MCF 10A (cell line): ENCODE measurements around the gene CTAGE1. TPM values are rescaled to one million over a fixed set of nuclear protein-coding genes. Genes with fewer than 3 reads are reported as not detected.

Experiments
- BruUV-seq: library from RNA; stranded (reverse); fragments of 400-500 nt; replicated peaks from 2 replicates; lab custom pipeline; 2021; lab: Mats Ljungman, UMichigan
- CTCF ChIA-PET: fragments of 300-600 bp; sonication (Branson Sonifier 250); formaldehyde crosslinking; extraction: SDS; loops from one replicate; lab custom pipeline; 2021; ENCODE audit warnings: antibody characterized with exemption, inconsistent platforms; lab: Yijun Ruan, JAX
- POLR2A ChIA-PET: fragments of 300-600, 350-650 bp; sonication (Branson Sonifier 250); formaldehyde crosslinking; extraction: SDS; loops from one replicate; lab custom pipeline; 2020; ENCODE audit warnings: antibody characterized with exemption, inconsistent platforms; lab: Yijun Ruan, JAX
- DNase-seq: peaks from one replicate; pipeline ENCODE4 v3.0.0-alpha.2; 2018; ENCODE audit not compliant: unreplicated experiment
- H3K27ac Mint-ChIP-seq: one replicate; pipeline ENCODE4 v1.8.0; 2022; ENCODE audit warnings: mild to moderate bottlenecking, low read depth, mixed read lengths; ENCODE audit not compliant: unreplicated experiment
- H3K27me3 Mint-ChIP-seq: one replicate; pipeline ENCODE4 v1.8.0; 2022; ENCODE audit warnings: mixed read lengths; ENCODE audit not compliant: insufficient read depth, unreplicated experiment
- H3K36me3 Mint-ChIP-seq: one replicate; pipeline ENCODE4 v1.8.0; 2022; ENCODE audit warnings: mild to moderate bottlenecking, moderate library complexity, mixed read lengths; ENCODE audit not compliant: insufficient read depth, unreplicated experiment
- H3K4me1 Mint-ChIP-seq: one replicate; pipeline ENCODE4 v1.8.0; 2022; ENCODE audit warnings: mixed read lengths; ENCODE audit not compliant: insufficient read depth, unreplicated experiment
- H3K4me3 Mint-ChIP-seq: one replicate; pipeline ENCODE4 v1.8.0; 2022; ENCODE audit warnings: mild to moderate bottlenecking, moderate library complexity, mixed read lengths; ENCODE audit not compliant: unreplicated experiment
- H3K9me3 Mint-ChIP-seq: one replicate; pipeline ENCODE4 v1.8.0; 2022; ENCODE audit warnings: mixed read lengths; ENCODE audit not compliant: unreplicated experiment
- intact Hi-C: fragments of 100-400 bp; cut with micrococcal nuclease; formaldehyde crosslinking; loops from 2 replicates; pipeline ENCODE4 v1.14.1; 2022
- total RNA-seq: library from RNA; stranded (reverse); gene quantifications from 2 replicates; pipeline ENCODE4 v1.2.3, GENCODE V29; 2022
- TF ChIP-seq, protein P1 (sequence below): fragments of 200-600 bp; IDR thresholded peaks from one replicate; pipeline ENCODE4 v1.8.0; 2022; ENCODE audit warnings: antibody characterized with exemption, mild to moderate bottlenecking; ENCODE audit not compliant: unreplicated experiment

CTAGE1 gene
- total RNA-seq, 1 experiment from 2014 or later: not detected

GRCh38 chr18:22439447-22439846 lies 21.7 kb upstream of the CTAGE1 start:
- no TSS peak for BruUV-seq
- Mint-ChIP-seq H3K9me3 (peaks cover 7% of the 10 kb centered on the region), H3K36me3 (no peaks in the 10 kb centered on the region), H3K4me1 (peaks cover 12% of the 10 kb centered on the region), H3K4me3 (no peak overlapping the region), H3K27ac (no peak overlapping the region), H3K27me3 (no peaks in the 10 kb centered on the region)
- DNase-seq: peak; percentile 35
- intact Hi-C loops: no loop called here
- ChIA-PET CTCF (no interaction called here), POLR2A (interaction anchor here (0.7 to 1.6 kb wide), 2 partner anchors 27 to 33 kb away, joined by 4 read pairs; no protein-coding TSS in a partner anchor)
- TF ChIP-seq, protein P1, sequence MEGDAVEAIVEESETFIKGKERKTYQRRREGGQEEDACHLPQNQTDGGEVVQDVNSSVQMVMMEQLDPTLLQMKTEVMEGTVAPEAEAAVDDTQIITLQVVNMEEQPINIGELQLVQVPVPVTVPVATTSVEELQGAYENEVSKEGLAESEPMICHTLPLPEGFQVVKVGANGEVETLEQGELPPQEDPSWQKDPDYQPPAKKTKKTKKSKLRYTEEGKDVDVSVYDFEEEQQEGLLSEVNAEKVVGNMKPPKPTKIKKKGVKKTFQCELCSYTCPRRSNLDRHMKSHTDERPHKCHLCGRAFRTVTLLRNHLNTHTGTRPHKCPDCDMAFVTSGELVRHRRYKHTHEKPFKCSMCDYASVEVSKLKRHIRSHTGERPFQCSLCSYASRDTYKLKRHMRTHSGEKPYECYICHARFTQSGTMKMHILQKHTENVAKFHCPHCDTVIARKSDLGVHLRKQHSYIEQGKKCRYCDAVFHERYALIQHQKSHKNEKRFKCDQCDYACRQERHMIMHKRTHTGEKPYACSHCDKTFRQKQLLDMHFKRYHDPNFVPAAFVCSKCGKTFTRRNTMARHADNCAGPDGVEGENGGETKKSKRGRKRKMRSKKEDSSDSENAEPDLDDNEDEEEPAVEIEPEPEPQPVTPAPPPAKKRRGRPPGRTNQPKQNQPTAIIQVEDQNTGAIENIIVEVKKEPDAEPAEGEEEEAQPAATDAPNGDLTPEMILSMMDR: no peak

GRCh38 chr18:22436136-22436535 lies 18.4 kb upstream of the CTAGE1 start:
- CTCF ChIA-PET: interaction anchor here (0.5 kb wide), 1 partner anchor 394 kb away, joined by 4 read pairs; no protein-coding TSS in a partner anchor
- Mint-ChIP-seq H3K4me1 (peaks cover 20% of the 10 kb centered on the region), H3K27ac (no peak overlapping the region), H3K36me3 (no peaks in the 10 kb centered on the region), H3K9me3 (no peaks in the 10 kb centered on the region), H3K4me3 (no peak overlapping the region), H3K27me3 (no peaks in the 10 kb centered on the region)
- intact Hi-C loops: no loop called here
- TF ChIP-seq, protein P1: no peak
- BruUV-seq: no TSS peak
- POLR2A ChIA-PET: interaction anchor here (3.4 kb wide), 1 partner anchor 30 kb away, joined by 14 read pairs; no protein-coding TSS in a partner anchor
- no peak for DNase-seq

DNA sequence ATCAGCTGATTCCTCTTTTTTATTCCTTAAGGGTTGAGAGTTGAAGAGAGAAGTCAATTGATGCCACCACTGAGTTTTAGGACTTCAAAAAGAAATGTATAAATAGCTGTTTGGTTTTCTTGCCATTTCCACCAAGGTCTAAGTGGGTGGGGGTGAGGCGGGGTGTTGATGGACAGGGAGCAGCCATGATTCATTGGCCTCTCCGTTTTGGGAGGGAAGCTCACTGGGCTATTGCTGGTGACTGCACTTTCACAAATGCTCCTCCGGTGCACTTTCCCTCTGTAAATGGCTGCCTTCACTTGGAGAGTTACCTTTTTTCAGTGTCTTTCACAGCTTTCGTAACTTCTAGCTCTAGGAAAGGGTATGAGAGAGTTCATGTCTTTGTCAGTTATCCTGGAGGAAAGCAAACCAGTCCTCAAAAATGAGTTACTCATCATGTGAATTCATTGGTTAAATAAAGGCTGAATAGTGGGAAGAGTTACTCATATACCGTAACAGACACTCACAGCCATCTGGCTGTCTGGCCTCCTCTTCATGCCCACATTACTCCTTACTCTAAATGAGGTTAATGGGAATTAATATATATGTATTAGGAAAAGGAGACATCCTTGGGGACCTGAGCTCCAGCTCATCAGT lies 17.4 kb upstream of the CTAGE1 start:
- no TSS peak for BruUV-seq
- TF ChIP-seq, protein P1: no peak
- ChIA-PET POLR2A (interaction anchor here (1.1 to 3.4 kb wide), 3 partner anchors 24 to 107 kb away, joined by 3 to 14 read pairs (median 4); no protein-coding TSS in a partner anchor), CTCF (interaction anchor here (1.0 kb wide), 1 partner anchor 20 kb away, joined by 3 read pairs; no protein-coding TSS in a partner anchor)
- peak overlapping the region; percentile 23 for H3K27ac Mint-ChIP-seq
- DNase-seq: peak; percentile 49
- H3K4me1 Mint-ChIP-seq: peaks cover 20% of the 10 kb centered on the region
- H3K27me3 Mint-ChIP-seq: no peaks in the 10 kb centered on the region
- no peaks in the 10 kb centered on the region for H3K36me3 Mint-ChIP-seq
- intact Hi-C loops: loop anchor here (5.0 kb wide), 1 partner anchor 127 kb away; no protein-coding TSS in a partner anchor
- no peaks in the 10 kb centered on the region for H3K9me3 Mint-ChIP-seq
- no peak overlapping the region for H3K4me3 Mint-ChIP-seq

GRCh38 chr18:22433956-22434355 lies 16.2 kb upstream of the CTAGE1 start:
- POLR2A ChIA-PET: interaction anchor here (0.9 to 3.4 kb wide), 2 partner anchors 16 to 32 kb away, joined by 4 to 14 read pairs; partner anchors contain the start of gene CTAGE1
- Mint-ChIP-seq H3K36me3 (no peaks in the 10 kb centered on the region), H3K4me3 (no peak overlapping the region), H3K4me1 (peaks cover 13% of the 10 kb centered on the region), H3K27me3 (no peaks in the 10 kb centered on the region), H3K9me3 (no peaks in the 10 kb centered on the region), H3K27ac (no peak overlapping the region)
- intact Hi-C loops: loop anchor here (5.0 kb wide), 1 partner anchor 128 kb away; no protein-coding TSS in a partner anchor
- CTCF ChIA-PET: interaction anchor here (1.6 kb wide), 1 partner anchor 260 kb away, joined by 3 read pairs; no protein-coding TSS in a partner anchor
- no peak for DNase-seq
- TF ChIP-seq, protein P1: no peak
- BruUV-seq: no TSS peak
